Measurements from ENCODE around the gene CNKSR3.

The CNKSR3 gene

GRCh38 chr6:154474648-154475428 lies 35.6 kb downstream of the CNKSR3 start:
- TF ChIP-seq, protein P1, sequence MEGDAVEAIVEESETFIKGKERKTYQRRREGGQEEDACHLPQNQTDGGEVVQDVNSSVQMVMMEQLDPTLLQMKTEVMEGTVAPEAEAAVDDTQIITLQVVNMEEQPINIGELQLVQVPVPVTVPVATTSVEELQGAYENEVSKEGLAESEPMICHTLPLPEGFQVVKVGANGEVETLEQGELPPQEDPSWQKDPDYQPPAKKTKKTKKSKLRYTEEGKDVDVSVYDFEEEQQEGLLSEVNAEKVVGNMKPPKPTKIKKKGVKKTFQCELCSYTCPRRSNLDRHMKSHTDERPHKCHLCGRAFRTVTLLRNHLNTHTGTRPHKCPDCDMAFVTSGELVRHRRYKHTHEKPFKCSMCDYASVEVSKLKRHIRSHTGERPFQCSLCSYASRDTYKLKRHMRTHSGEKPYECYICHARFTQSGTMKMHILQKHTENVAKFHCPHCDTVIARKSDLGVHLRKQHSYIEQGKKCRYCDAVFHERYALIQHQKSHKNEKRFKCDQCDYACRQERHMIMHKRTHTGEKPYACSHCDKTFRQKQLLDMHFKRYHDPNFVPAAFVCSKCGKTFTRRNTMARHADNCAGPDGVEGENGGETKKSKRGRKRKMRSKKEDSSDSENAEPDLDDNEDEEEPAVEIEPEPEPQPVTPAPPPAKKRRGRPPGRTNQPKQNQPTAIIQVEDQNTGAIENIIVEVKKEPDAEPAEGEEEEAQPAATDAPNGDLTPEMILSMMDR (IDR thresholded peaks at IDR 0.05; ENCODE audit: insufficient read depth, low read depth, low read length, missing control alignments), result no peak
- no peak overlapping the region for H3K4me3 ChIP-seq (ENCODE audit: low read length)
- peak; percentile 88 for DNase-seq (ENCODE audit: low read depth)

DNA sequence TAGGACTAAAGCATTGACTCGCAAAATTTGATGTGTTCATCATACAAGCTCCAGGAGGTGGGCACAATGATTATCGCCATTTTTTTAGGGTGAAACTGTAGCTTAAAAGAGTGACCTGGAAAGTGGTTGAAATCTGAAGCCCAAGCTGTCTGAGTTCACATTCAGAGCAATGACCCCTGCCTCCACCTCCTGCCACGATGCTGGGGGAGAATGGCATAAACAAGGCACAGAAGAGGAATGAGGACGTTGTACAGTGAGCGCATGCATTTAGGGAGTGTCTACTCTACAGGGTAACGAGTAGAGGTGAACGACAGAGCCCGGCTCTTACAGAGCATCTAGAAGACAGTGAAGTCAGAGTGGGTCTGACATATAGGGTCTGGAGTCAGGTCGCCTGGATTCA lies 37.2 kb downstream of the CNKSR3 start:
- no peak overlapping the region for H3K4me3 ChIP-seq (ENCODE audit: low read length)
- DNase-seq (ENCODE audit: low read depth), result no peak
- TF ChIP-seq, protein P1 (IDR thresholded peaks at IDR 0.05; ENCODE audit: insufficient read depth, low read depth, low read length, missing control alignments), result no peak

DNA sequence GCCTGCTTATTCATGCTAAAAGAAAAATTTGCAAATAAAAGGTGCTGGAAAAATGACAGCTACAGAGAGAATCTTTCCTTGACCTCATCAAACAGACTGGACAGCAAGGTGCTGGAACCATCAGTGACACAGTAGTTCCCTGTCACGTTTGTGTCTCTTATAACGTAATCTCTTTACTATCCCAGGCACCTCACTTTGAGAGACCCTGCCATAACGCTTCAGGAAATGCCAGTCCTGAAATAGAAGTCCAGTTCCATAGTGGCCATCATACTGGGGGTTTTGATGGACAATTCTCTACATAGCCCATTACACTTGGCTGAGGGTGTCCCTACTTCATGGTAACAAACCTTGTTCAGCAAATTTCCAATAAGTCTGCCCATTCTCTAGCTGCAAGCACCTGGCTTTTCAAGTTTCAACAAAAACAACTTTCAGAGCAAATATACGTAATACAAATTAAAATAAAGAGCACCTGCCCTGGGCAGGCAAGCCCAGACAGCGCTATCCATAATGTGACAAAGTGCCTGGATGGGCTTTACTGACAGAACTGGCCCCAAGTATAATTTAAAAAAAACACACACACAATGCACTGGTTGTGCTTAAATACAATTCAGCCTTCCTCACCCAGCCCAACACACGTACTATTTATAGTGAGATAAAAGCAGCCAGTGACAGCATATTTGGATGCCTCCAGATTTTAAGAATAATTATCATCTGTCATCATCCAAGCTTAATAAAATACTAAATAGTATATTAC lies 38.7 kb downstream of the CNKSR3 start:
- H3K4me3 ChIP-seq (ENCODE audit: low read length), result no peak overlapping the region
- DNase-seq (ENCODE audit: low read depth), result peak; percentile 37
- TF ChIP-seq, protein P1 (IDR thresholded peaks at IDR 0.05; ENCODE audit: insufficient read depth, low read depth, low read length, missing control alignments), result no peak

- H3K4me3 ChIP-seq (ENCODE audit: low read length), result no peak overlapping the region
- TF ChIP-seq, protein P1 (IDR thresholded peaks at IDR 0.05; ENCODE audit: insufficient read depth, low read depth, low read length, missing control alignments), result no peak
- no peak for DNase-seq (ENCODE audit: low read depth)
Observed at GRCh38 chr6:154469306-154469935, 41.1 kb downstream of the CNKSR3 start.

GRCh38 chr6:154468760-154469159 lies 41.7 kb downstream of the CNKSR3 start:
- no peak overlapping the region for H3K4me3 ChIP-seq (ENCODE audit: low read length)
- DNase-seq (ENCODE audit: low read depth), result no peak
- TF ChIP-seq, protein P1 (IDR thresholded peaks at IDR 0.05; ENCODE audit: insufficient read depth, low read depth, low read length, missing control alignments), result no peak

- DNase-seq (ENCODE audit: low read depth), result no peak
- H3K4me3 ChIP-seq (ENCODE audit: low read length), result no peak overlapping the region
- TF ChIP-seq, protein P1 (IDR thresholded peaks at IDR 0.05; ENCODE audit: insufficient read depth, low read depth, low read length, missing control alignments), result no peak
Observed at GRCh38 chr6:154466971-154467679, 43.4 kb downstream of the CNKSR3 start.

Measured in epithelial cell of esophagus (primary cell).